ENCODE data around the gene PDIK1L. TPM values are rescaled to one million over a fixed set of nuclear protein-coding genes. Genes with fewer than 3 reads are reported as not detected.

The PDIK1L gene
- 5.9 and 7.4 TPM in 2 replicates for total RNA-seq

DNA sequence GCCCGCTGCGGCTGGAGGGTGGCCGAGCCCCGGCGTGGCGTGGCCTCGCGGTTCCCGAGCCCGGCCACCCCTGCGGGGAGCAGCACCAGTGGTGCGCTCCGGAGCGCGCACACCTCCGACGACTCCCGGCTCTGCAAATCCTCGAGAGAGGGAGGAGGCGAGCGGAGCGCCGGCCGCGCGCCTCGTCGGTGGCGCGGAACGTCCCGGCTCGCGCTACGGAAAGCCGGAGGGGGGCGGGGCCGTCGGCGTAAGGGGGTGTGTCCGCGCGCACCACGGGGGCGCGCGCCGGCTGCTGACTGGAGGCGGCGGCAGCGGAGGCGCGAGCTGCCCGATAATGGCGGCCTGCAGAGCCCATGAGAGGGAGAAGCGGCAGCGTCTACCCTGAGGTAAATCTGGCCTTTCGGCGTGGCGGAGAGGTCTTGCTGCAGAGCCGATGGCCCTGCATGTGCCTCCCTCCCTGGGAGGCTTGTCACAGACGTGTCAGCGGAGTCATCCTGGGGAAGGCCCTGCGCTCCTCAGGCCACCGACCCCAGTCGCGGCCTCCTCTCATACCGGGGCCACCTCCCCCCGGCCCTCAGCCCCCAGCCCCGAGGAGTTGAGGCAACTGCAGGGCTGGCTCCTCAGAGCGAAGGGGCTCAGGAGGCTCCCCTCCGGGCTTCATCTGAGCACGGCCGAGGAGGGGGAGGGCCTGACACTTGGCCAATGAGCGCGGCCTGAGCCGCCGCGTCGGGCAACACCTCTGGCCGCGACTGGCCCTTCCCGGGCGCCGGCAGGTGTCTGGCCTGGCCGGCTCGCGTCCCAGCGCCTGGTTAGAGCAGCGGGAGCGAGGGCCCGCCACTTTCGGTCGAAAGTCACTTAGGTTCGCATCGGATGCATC is at the start of gene PDIK1L:
TSS of gene PDIK1L (plus strand) at position 295 of the 877 bp plus-strand sequence. CDS start 2,485 bp downstream, outside the sequence.

GRCh38 chr1:26067432-26067911 is 44.2 kb upstream of the PDIK1L start, which contains the start of gene TRIM63:
TSS of gene TRIM63 (minus strand) at chr1:26067630. CDS start at chr1:26067494, 136 bp downstream.

DNA sequence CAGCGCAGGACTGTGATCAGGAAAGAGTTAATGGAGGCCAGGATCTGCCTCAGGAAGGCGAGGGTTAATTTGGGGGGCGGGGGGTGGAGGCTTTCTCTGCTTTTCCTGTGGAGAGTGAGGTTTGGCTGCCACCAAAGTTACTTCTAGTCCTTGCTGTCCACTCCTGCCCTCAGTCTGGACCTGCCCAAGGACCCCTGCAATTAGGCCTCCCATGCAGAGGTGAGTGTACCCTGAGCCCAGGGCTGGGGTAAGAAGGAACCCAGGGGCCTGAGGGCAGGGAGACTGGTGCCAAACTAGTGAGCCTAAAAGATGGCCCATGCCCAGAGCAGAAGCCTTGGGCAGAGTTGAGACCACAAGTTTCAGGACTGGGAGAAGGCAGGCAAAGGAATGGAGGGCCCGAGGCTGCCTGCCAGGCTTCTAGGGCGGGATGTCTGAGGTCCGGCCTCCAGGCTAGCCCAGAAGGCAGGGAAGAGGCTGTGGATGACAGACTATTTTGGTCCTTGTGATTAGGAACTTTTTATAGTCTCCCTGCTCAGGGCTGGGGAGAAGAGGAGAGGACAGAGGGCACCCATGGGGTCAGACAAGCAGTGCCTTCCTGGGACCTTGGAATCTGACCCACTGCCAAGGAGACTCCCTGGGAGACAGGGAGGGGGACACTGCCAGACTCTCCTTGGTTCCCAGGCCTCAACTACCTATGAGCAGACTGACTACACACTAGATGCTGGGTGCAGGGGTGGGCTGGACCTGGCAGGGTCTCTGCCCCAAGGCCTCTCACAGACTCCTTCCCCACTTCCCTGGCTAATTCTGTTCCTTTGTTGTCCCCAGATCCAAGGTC is 47.5 kb downstream of the PDIK1L start, which contains the start of gene FAM110D:
TSS of gene FAM110D (plus strand) at position 172 of the 835 bp plus-strand sequence. CDS start 2,213 bp downstream, outside the sequence.

DNA sequence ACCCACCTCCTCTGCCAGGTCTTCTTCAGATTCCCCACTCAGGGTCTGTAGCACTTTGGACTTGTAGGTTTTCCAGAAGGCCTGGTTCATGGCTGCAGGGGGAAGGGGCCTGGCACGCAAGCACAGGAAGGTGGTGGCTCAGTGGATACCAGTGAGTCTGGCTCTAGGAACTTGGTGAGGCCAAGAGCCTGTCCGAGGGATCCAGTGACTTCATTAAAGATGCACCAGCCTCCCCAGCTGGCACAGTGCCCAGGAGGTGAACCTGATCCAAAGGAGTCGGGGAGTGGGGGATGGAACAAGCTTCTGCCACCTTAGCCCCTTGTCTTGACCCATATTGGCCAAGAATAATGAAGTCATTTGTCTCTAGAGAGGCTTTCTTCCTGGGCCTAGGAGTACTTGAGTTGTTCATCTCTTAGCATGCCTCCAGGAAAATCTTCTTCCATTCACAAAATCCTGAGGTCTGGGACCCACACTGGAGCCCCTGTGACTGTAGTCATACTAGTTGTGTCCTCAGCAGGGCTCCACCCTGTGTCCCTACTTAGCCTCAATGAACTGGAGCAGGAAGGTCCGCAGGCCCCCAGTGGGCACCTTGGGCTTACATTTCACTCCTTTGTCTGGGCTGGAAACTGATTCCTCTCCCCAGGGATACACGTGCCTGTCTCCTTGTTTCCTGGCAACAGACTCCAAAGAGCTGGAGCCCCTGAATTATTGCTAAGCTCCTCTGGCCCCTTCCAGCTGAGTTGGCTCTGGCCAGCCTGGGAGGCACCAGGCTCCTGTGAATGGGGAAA is 57.0 kb downstream of the PDIK1L start, which contains the start of gene C1orf232:
TSS of gene C1orf232 (minus strand) at position 554 of the 788 bp plus-strand sequence. CDS start at position 90, 464 bp downstream.

DNA sequence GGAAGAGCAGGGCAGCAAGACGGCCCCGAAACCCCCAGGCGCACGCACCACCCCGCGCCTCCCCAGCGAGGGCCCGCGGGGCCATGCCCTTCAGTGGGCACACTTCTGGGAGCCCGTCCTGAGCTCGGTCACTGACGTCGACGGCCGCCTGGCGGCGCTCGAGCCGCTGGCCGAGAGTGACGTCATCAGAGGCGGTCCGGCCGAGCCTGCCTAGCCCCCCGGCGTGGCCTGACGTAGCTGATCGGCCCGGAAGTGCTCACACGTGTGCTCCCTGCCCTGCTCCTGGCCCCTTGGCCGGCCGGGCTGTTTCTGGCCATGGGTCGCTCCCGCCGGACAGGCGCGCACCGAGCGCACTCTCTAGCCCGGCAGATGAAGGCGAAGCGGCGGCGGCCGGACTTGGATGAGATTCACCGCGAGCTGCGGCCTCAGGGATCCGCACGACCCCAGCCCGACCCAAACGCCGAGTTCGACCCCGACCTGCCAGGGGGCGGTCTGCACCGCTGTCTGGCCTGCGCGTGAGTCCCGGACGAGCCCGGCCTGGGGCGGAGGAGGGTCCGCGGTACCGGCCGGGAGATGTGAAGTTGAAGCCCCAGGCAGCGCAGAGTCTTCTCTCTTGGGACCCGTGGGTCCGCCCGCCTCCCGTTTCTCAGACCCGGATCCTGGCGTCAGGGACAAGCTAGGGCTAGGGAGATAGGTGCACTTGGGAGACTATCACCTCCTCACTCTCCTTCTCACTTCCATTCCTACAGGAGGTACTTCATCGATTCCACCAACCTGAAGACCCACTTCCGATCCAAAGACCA is 58.2 kb downstream of the PDIK1L start, which contains the start of gene ZNF593:
TSS of gene ZNF593 (plus strand) at position 240 of the 803 bp plus-strand sequence. CDS start at position 316, 76 bp downstream.

GRCh38 chr1:26171084-26172072 is 59.8 kb downstream of the PDIK1L start, which contains the start of gene ZNF593OS:
TSS of gene ZNF593OS (minus strand) at chr1:26171832. CDS start at chr1:26171661, 171 bp downstream.

Other genes starting within 250 kb of the PDIK1L start
- 14.7 and 18.0 TPM in 2 replicates for gene PAQR7, start 236.1 kb upstream of the PDIK1L start, total RNA-seq
- 123 and 152 TPM in 2 replicates for gene STMN1, start 205.4 kb upstream of the PDIK1L start, total RNA-seq
- gene PAFAH2, start 113.8 kb upstream of the PDIK1L start, total RNA-seq = 8.3 and 13.9 TPM in 2 replicates
- gene EXTL1, start 90.0 kb upstream of the PDIK1L start, total RNA-seq = not detected in 2 replicates
- not detected in 2 replicates for gene SLC30A2, start 65.7 kb upstream of the PDIK1L start, total RNA-seq
- under 0.01 TPM in 1 of 2 replicates, not detected in the other for gene TRIM63, start 44.2 kb upstream of the PDIK1L start, total RNA-seq
- 5.5 and 6.3 TPM in 2 replicates for gene FAM110D, start 47.3 kb downstream of the PDIK1L start, total RNA-seq
- not detected in 2 replicates for gene C1orf232, start 57.1 kb downstream of the PDIK1L start, total RNA-seq
- gene ZNF593, start 58.1 kb downstream of the PDIK1L start, total RNA-seq = 17.2 and 21.5 TPM in 2 replicates
- 0.11 TPM in 1 of 2 replicates, not detected in the other for gene ZNF593OS, start 60.0 kb downstream of the PDIK1L start, total RNA-seq
- gene CNKSR1, start 65.7 kb downstream of the PDIK1L start, total RNA-seq = not detected in 2 replicates
- not detected in 2 replicates for gene CATSPER4, start 78.8 kb downstream of the PDIK1L start, total RNA-seq
- 4.4 and 4.9 TPM in 2 replicates for gene CEP85, start 122.4 kb downstream of the PDIK1L start, total RNA-seq
- 12.2 and 18.2 TPM in 2 replicates for gene SH3BGRL3, start 168.3 kb downstream of the PDIK1L start, total RNA-seq
- gene UBXN11, start 194.8 kb downstream of the PDIK1L start, total RNA-seq = 1.2 and 1.7 TPM in 2 replicates
- not detected in 2 replicates for gene CD52, start 206.1 kb downstream of the PDIK1L start, total RNA-seq
- 0.26 and 0.33 TPM in 2 replicates for gene CRYBG2, start 242.3 kb downstream of the PDIK1L start, total RNA-seq